Heart left ventricle (tissue), 16 donors: Measurements from ENCODE around the gene PTPRN2. TPM values are rescaled to one million over a fixed set of nuclear protein-coding genes. Genes with fewer than 3 reads are reported as not detected.

Experiments
- ATAC-seq, 4 donors: fragments of 200-7000 bp; cut with Tn5 transposase; one replicate each; pipeline ENCODE4 v1.9.1; 2020 to 2022; ENCODE audit warnings: moderate library complexity in 4 of 4, mild to moderate bottlenecking in 3 of 4, moderate number of reproducible peaks in 1 of 4
- DNase-seq, 5 donors: peaks; one replicate each; pipeline ENCODE4 v3.0.0-alpha.2; 2020
- H3K27ac ChIP-seq, 12 donors: fragments of 200-600 bp; sonication (generic) in 4 of 12; one replicate each; pipeline versions ENCODE4 v1.5.0 to v1.8.0; 2016 to 2022; ENCODE audit warnings: mild to moderate bottlenecking in 2 of 12
- H3K27me3 ChIP-seq, 9 donors: fragments of 200-600 bp; sonication (generic) in 2 of 9; one replicate each; pipeline versions ENCODE4 v1.5.1 to v1.8.0; 2016 to 2022; ENCODE audit warnings: mild to moderate bottlenecking in 3 of 9
- H3K36me3 ChIP-seq, 9 donors: fragments of 200-600 bp; sonication (generic) in 2 of 9; one replicate each; pipeline versions ENCODE4 v1.5.0 to v1.8.0; 2018 to 2022; ENCODE audit warnings: mild to moderate bottlenecking in 2 of 9
- H3K4me1 ChIP-seq, 12 donors: fragments of 200-600 bp; sonication (generic) in 4 of 12; one replicate each; pipeline versions ENCODE4 v1.5.0 to v1.8.0; 2016 to 2022; ENCODE audit warnings: mild to moderate bottlenecking in 3 of 12
- H3K4me3 ChIP-seq, 12 donors: fragments of 200-600 bp; sonication (generic) in 4 of 12; one replicate each; pipeline versions ENCODE4 v1.5.0 to v1.8.0; 2017 to 2022; ENCODE audit warnings: mild to moderate bottlenecking in 9 of 12, moderate library complexity in 4 of 12
- H3K9me3 ChIP-seq, 12 donors: fragments of 200-600 bp; sonication (generic) in 4 of 12; one replicate each; pipeline versions ENCODE4 v1.5.0 to v1.8.0; 2016 to 2022; ENCODE audit warnings: mild to moderate bottlenecking in 1 of 12
- CTCF ChIP-seq, 12 donors: fragments of 200-600 bp; sonication (generic) in 4 of 12; IDR thresholded peaks; one replicate each; pipeline versions ENCODE4 v1.5.0 to v1.8.0; 2018 to 2022; ENCODE audit warnings: antibody characterized with exemption in 12 of 12, mild to moderate bottlenecking in 5 of 12
- POLR2A ChIP-seq, 2 donors: fragments of 450-650 bp; IDR thresholded peaks; one replicate each; pipeline ENCODE4 v1.6.1; 2017; ENCODE audit warnings: antibody characterized with exemption in 2 of 2, mild to moderate bottlenecking in 2 of 2, moderate library complexity in 2 of 2
- WGBS, 4 donors: extraction: QIAGEN DNeasy Blood & Tissue Kit in 2 of 4; methylation state at CpG; one replicate each; pipeline versions ENCODE4 v1.1.5 to v1.1.7; 2013 to 2018; 5-methylcytosine and 5-hydroxymethylcytosine counted together
- intact Hi-C, 10 donors: fragments of 100-400 bp; cut with DNase I; formaldehyde crosslinking; loops; one replicate each; pipeline versions ENCODE4 v1.11.1 to v1.14.2; 2022
- polyA plus RNA-seq, 2 donors: library from polyadenylated mRNA; stranded (reverse); fragments of 200-250 nt; gene quantifications; one replicate each; pipeline ENCODE4 v1.2.3, GENCODE V29; 2013
- total RNA-seq, 9 donors: library from RNA; depleted of rRNA in 2 of 9; stranded (reverse); fragments of >200 nt in 2 of 9; fragmentation: NEBNext Ultra II Directional in 3 of 9; extraction: Animal tissue kit (Norgen Biotek cat#: 25700) in 3 of 9; gene quantifications; one replicate each; pipeline versions ENCODE4 v1.1.0 to v1.2.4, GENCODE V29; 2016 to 2023
- donor health status: ischemic (EF 13 %, LVEDD 7.1; RV severe dilation, severe dysfunction).
- donor health status: healthy with polysubstance abuse.
- donor health status: DM: no; HTN: yes; CAD: no.
- donor health status: DM: no; HTN: no; CAD: no.
- donor health status: ischemic (EF 25% LVEDD 6.9; RV normal size, moderate dysfunction).
- donor health status: ischemic (EF 25% LVEDD 5.7; RV mildly dilated, moderate dysfunction).
- donor health status: healthy.
- donor health status: DM: yes; HTN: yes; CAD: no.
- donor health status: ischemic (EF 35%, LVEDD 5.7; RV mildly dilated, moderate dysfunction).
- donor health status: nonischemic (EF 11% LVEDD 7.7; RV severe dilation, severe dysfunction).
- donor health status: DM: yes; HTN: yes; CAD: no.
- donor health status: PGD.
- donor health status: ischemic (EF 29% LVEDD 5.4; RV normal size, mild dysfunction).
- donor health status: nonischemic (EF 23%, LVEDD 6.1; RV moderate dilation, normal function).

The PTPRN2 gene
- total and polyA plus RNA-seq, 11 donors = 0.61 to 2.3 (median 1.3) TPM

- no peaks in the 10 kb centered on the region for H3K9me3 ChIP-seq
- TF ChIP-seq POLR2A (IDR thresholded peaks at IDR 0.05) (no peak), CTCF (IDR thresholded peaks at IDR 0.05) (no peak)
- 74 to 85% (median 84%) methylated on average over 4 of the region's 4 CpGs for WGBS, 4 donors
- H3K27ac ChIP-seq = no peak overlapping the region
- H3K4me1 ChIP-seq = no peaks in the 10 kb centered on the region
- DNase-seq (no peak), ATAC-seq (no peak)
- intact Hi-C loops = no loop called here
- peaks cover 0 to 71% (median 10%) of the 10 kb centered on the region in 9 donors for H3K27me3 ChIP-seq
- no peaks in the 10 kb centered on the region for H3K36me3 ChIP-seq
- no peak overlapping the region for H3K4me3 ChIP-seq
Observed at GRCh38 chr7:158499082-158499455, 88.6 kb downstream of the PTPRN2 start.

GRCh38 chr7:158498443-158499081 lies 89.1 kb downstream of the PTPRN2 start:
- TF ChIP-seq CTCF (IDR thresholded peaks at IDR 0.05) (no peak), POLR2A (IDR thresholded peaks at IDR 0.05) (no peak)
- Histone ChIP-seq H3K4me1 (no peaks in the 10 kb centered on the region), H3K4me3 (no peak overlapping the region), H3K27me3 (peaks cover 0 to 66% (median 10%) of the 10 kb centered on the region in 9 donors), H3K27ac (no peak overlapping the region), H3K36me3 (no peaks in the 10 kb centered on the region), H3K9me3 (no peaks in the 10 kb centered on the region)
- 67 to 72% (median 71%) methylated on average over 11 of the region's 11 CpGs for WGBS, 4 donors
- no peak for DNase-seq
- intact Hi-C loops = no loop called here
- ATAC-seq = no peak

DNA sequence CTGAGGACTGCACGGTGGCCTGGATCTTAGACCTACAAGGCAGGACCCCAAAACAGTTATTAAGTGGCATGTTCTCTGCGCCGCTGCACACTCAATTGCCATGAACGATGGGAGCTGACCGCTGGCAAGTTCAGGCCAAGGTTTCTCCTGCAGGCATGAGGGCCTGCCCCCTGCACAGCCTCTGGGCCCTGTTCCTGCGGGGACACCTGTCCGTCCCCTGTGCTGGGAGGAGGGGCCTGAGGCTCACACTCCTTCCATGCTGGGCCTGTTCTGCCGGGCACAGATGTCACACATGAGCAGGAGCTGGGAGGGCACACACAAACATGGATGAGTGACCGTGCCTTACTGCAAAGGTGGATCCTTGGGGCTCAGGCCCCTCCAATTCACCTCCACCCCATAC lies 90.0 kb downstream of the PTPRN2 start:
- Histone ChIP-seq H3K9me3 (no peaks in the 10 kb centered on the region), H3K36me3 (no peaks in the 10 kb centered on the region), H3K27me3 (peaks cover 0 to 59% (median 10%) of the 10 kb centered on the region in 9 donors), H3K27ac (no peak overlapping the region), H3K4me3 (no peak overlapping the region), H3K4me1 (no peaks in the 10 kb centered on the region)
- 67 to 81% (median 77%) methylated on average over 7 to 9 of the region's 9 CpGs for WGBS, 4 donors
- TF ChIP-seq CTCF (IDR thresholded peaks at IDR 0.05) = no peak
- TF ChIP-seq POLR2A (IDR thresholded peaks at IDR 0.05) = no peak
- intact Hi-C loops = no loop called here
- peak in 1 of 4 donors; percentile 21 for ATAC-seq
- DNase-seq = no peak

GRCh38 chr7:158495786-158496185 lies 91.8 kb downstream of the PTPRN2 start:
- 4 to 7% (median 7%) methylated on average over 6 of the region's 6 CpGs for WGBS, 4 donors
- ATAC-seq = no peak
- peaks cover 0 to 46% (median 9%) of the 10 kb centered on the region in 9 donors for H3K27me3 ChIP-seq

More at GRCh38 chr7:158495786-158496185, 91.8 kb downstream of the PTPRN2 start:
- Histone ChIP-seq H3K9me3 (no peaks in the 10 kb centered on the region), H3K27ac (no peak overlapping the region), H3K36me3 (no peaks in the 10 kb centered on the region), H3K4me1 (no peaks in the 10 kb centered on the region), H3K4me3 (no peak overlapping the region)
- intact Hi-C loops = no loop called here
- TF ChIP-seq CTCF (IDR thresholded peaks at IDR 0.05) (no peak), POLR2A (IDR thresholded peaks at IDR 0.05) (no peak)
- DNase-seq = no peak
